T-cell (primary cell): ENCODE measurements around the gene RIOK1. TPM values are rescaled to one million over a fixed set of nuclear protein-coding genes. Genes with fewer than 3 reads are reported as not detected.

Experiments
- ATAC-seq, 4 experiments: fragments of 200-7000 bp in 3 of 4; fragments of 150-1000 bp in 1 of 4; cut with Tn5 transposase; replicated peaks in 1 of 4; 1 replicate in 3 of 4; 2 replicates in 1 of 4; pipeline ENCODE4 v1.10.0; 2021; ENCODE audit warnings: moderate library complexity in 3 of 4, mild to moderate bottlenecking in 2 of 4, moderate number of reproducible peaks in 1 of 4
- CTCF ChIA-PET, 2 donors: fragments of 300-600 bp; sonication (Branson Sonifier 250); formaldehyde crosslinking; loops; one replicate each; lab custom pipeline; 2022; ENCODE audit warnings: antibody characterized with exemption in 2 of 2; lab: Charles Lee
- POLR2A ChIA-PET, 2 donors: fragments of 300-600 bp; sonication (Branson Sonifier 250); formaldehyde crosslinking; loops; one replicate each; lab custom pipeline; 2022; ENCODE audit warnings: antibody characterized with exemption in 2 of 2; lab: Charles Lee
- DNase-seq, 35 experiments: peaks; one replicate each; pipeline versions ENCODE4 v3.0.0 to v3.0.0-alpha.2; 2013 to 2023
- H3K27ac ChIP-seq: one replicate; pipeline ENCODE4 v1.5.1; 2013; ENCODE audit warnings: low read length
- H3K27me3 ChIP-seq, 2 experiments: replicated peaks in 1 of 2; 1 replicate in 1 of 2; 2 replicates in 1 of 2; pipeline versions ENCODE4 v1.6.1 to v1.7.0; 2013; ENCODE audit warnings: low read length in 1 of 2, mixed read lengths in 1 of 2; ENCODE audit not compliant: control insufficient read depth in 2 of 2, insufficient read depth in 2 of 2; ENCODE audit errors: extremely low read depth in 1 of 2
- H3K36me3 ChIP-seq, 2 donors: 1 replicate in 1 of 2; 2 replicates in 1 of 2; pipeline versions ENCODE4 v1.6.1 to v1.7.0; 2013; ENCODE audit warnings: low read length in 1 of 2; ENCODE audit not compliant: control insufficient read depth in 2 of 2, insufficient read depth in 1 of 2; ENCODE audit errors: extremely low read depth in 1 of 2
- H3K4me1 ChIP-seq, 2 experiments: 1 replicate in 1 of 2; 2 replicates in 1 of 2; pipeline versions ENCODE4 v1.6.1 to v1.7.0; 2013; ENCODE audit warnings: low read length in 2 of 2, mixed read lengths in 1 of 2; ENCODE audit not compliant: insufficient read depth in 2 of 2, control insufficient read depth in 1 of 2; ENCODE audit errors: extremely low read depth in 1 of 2
- H3K4me3 ChIP-seq, 2 donors: 1 replicate in 1 of 2; 2 replicates in 1 of 2; pipeline versions ENCODE4 v1.5.1 to v1.7.0; 2013; ENCODE audit warnings: mild to moderate bottlenecking in 2 of 2, low read length in 1 of 2, moderate library complexity in 1 of 2; ENCODE audit not compliant: control insufficient read depth in 1 of 2; ENCODE audit errors: extremely low read depth in 1 of 2
- H3K9me3 ChIP-seq: 2 replicates; pipeline ENCODE4 v1.7.0; 2013
- H3K27ac Mint-ChIP-seq, 2 donors: one replicate each; pipeline ENCODE4 v1.8.0; 2020 to 2021; ENCODE audit warnings: mild to moderate bottlenecking in 2 of 2, mixed read lengths in 2 of 2
- H3K27me3 Mint-ChIP-seq, 2 donors: one replicate each; pipeline ENCODE4 v1.8.0; 2021 to 2022; ENCODE audit warnings: mixed read lengths in 2 of 2
- H3K36me3 Mint-ChIP-seq: one replicate; pipeline ENCODE4 v1.8.0; 2021; ENCODE audit warnings: mixed read lengths
- H3K4me1 Mint-ChIP-seq, 3 donors: one replicate each; pipeline ENCODE4 v1.8.0; 2020 to 2022; ENCODE audit warnings: mixed read lengths in 3 of 3, mild to moderate bottlenecking in 1 of 3
- H3K4me3 Mint-ChIP-seq, 3 donors: one replicate each; pipeline ENCODE4 v1.8.0; 2020 to 2022; ENCODE audit warnings: mild to moderate bottlenecking in 3 of 3, mixed read lengths in 3 of 3, moderate library complexity in 3 of 3
- H3K9me3 Mint-ChIP-seq, 3 donors: one replicate each; pipeline ENCODE4 v1.8.0; 2020 to 2022; ENCODE audit warnings: mixed read lengths in 3 of 3
- WGBS: methylation state at CpG from one replicate; pipeline ENCODE4 v1.1.5; 2013; ENCODE audit warnings: missing lambda C conversion rate; ENCODE audit not compliant: insufficient coverage; 5-methylcytosine and 5-hydroxymethylcytosine counted together
- total RNA-seq, 35 experiments: library from RNA in 6 of 35; stranded (reverse) in 6 of 35; fragments of 120-200 nt in 1 of 35; gene quantifications; one replicate each; pipeline versions ENCODE4 v1.2.1 to v1.2.4 and lab custom pipeline; 2013 to 2026

Gene RIOK1
- total RNA-seq, 5 donors from 2014 or later (not counting 1 experiment from before 2014, with no cell fraction given) = 27.4 to 42.9 (median 34.6) TPM

- Histone ChIP-seq H3K9me3 (no peaks in the 10 kb centered on the region), H3K4me3 (no peak overlapping the region), H3K27ac (no peak overlapping the region), H3K27me3 (no peaks in the 10 kb centered on the region), H3K4me1 (no peaks in the 10 kb centered on the region), H3K36me3 (peaks cover 8 to 77% of the 10 kb centered on the region in 2 donors)
- DNase-seq (no peak), ATAC-seq (no peak)
- Mint-ChIP-seq H3K4me3 (no peak overlapping the region), H3K27me3 (no peaks in the 10 kb centered on the region), H3K4me1 (no peaks in the 10 kb centered on the region), H3K9me3 (no peaks in the 10 kb centered on the region), H3K36me3 (peaks cover 58% of the 10 kb centered on the region), H3K27ac (no peak overlapping the region)
- ChIA-PET CTCF (interaction anchor here (0.6 to 0.7 kb wide), 2 partner anchors 10 to 575 kb away, joined by 4 read pairs; no protein-coding TSS in a partner anchor), POLR2A (interaction anchor here (0.6 to 0.7 kb wide), 3 partner anchors 30 to 1506 kb away, joined by 3 to 8 read pairs (median 3); no protein-coding TSS in a partner anchor)
- WGBS = no CpG with 5 or more reads among the region's 3 CpGs
Observed at GRCh38 chr6:7401075-7401474, 11.5 kb downstream of the RIOK1 start.

- Mint-ChIP-seq H3K27me3 (no peaks in the 10 kb centered on the region), H3K4me1 (no peaks in the 10 kb centered on the region), H3K9me3 (no peaks in the 10 kb centered on the region), H3K4me3 (no peak overlapping the region), H3K27ac (no peak overlapping the region), H3K36me3 (peaks cover 67% of the 10 kb centered on the region)
- WGBS = no CpG with 5 or more reads among the region's 1 CpG
- CTCF ChIA-PET = no interaction called here
- ATAC-seq = no peak
- no peak for DNase-seq
- POLR2A ChIA-PET = interaction anchor here in 1 of 2 donors (0.6 kb wide), 1 partner anchor 11 kb away, joined by 10 read pairs; no protein-coding TSS in a partner anchor
- Histone ChIP-seq H3K36me3 (peaks cover 11 to 83% of the 10 kb centered on the region in 2 donors), H3K27ac (no peak overlapping the region), H3K27me3 (no peaks in the 10 kb centered on the region), H3K4me1 (no peaks in the 10 kb centered on the region), H3K9me3 (no peaks in the 10 kb centered on the region), H3K4me3 (no peak overlapping the region)
Observed at GRCh38 chr6:7402716-7403115, 13.1 kb downstream of the RIOK1 start.

GRCh38 chr6:7404546-7404945 lies 14.9 kb downstream of the RIOK1 start:
- no peaks in the 10 kb centered on the region for H3K4me1 ChIP-seq
- no peak overlapping the region for H3K27ac ChIP-seq
- H3K27me3 ChIP-seq = no peaks in the 10 kb centered on the region
- H3K4me3 ChIP-seq = no peak overlapping the region
- Mint-ChIP-seq H3K4me1 (no peaks in the 10 kb centered on the region), H3K36me3 (peaks cover 62% of the 10 kb centered on the region), H3K4me3 (no peak overlapping the region), H3K27me3 (no peaks in the 10 kb centered on the region), H3K27ac (no peak overlapping the region), H3K9me3 (no peaks in the 10 kb centered on the region)
- WGBS = no CpG with 5 or more reads among the region's 5 CpGs
- DNase-seq (no peak), ATAC-seq (no peak)
- ChIA-PET POLR2A (no interaction called here), CTCF (no interaction called here)
- no peaks in the 10 kb centered on the region for H3K9me3 ChIP-seq
- H3K36me3 ChIP-seq = peaks cover 16 to 88% of the 10 kb centered on the region in 2 donors

- H3K27me3 ChIP-seq = no peaks in the 10 kb centered on the region
- H3K36me3 ChIP-seq = peaks cover 16 to 96% of the 10 kb centered on the region in 2 donors
- WGBS = 100% methylated on average over 3 of the region's 9 CpGs
- H3K36me3 Mint-ChIP-seq = peaks cover 67% of the 10 kb centered on the region
- H3K9me3 ChIP-seq = no peaks in the 10 kb centered on the region
- H3K4me3 Mint-ChIP-seq = no peak overlapping the region
- H3K27ac ChIP-seq = no peak overlapping the region
- H3K4me1 Mint-ChIP-seq = no peaks in the 10 kb centered on the region
- no peak overlapping the region for H3K4me3 ChIP-seq
- ATAC-seq (no peak), DNase-seq (no peak)
- no peak overlapping the region for H3K27ac Mint-ChIP-seq
- H3K9me3 Mint-ChIP-seq = no peaks in the 10 kb centered on the region
- ChIA-PET CTCF (no interaction called here), POLR2A (no interaction called here)
- no peaks in the 10 kb centered on the region for H3K27me3 Mint-ChIP-seq
- no peaks in the 10 kb centered on the region for H3K4me1 ChIP-seq
Observed at GRCh38 chr6:7406743-7407142, 17.1 kb downstream of the RIOK1 start.

DNA sequence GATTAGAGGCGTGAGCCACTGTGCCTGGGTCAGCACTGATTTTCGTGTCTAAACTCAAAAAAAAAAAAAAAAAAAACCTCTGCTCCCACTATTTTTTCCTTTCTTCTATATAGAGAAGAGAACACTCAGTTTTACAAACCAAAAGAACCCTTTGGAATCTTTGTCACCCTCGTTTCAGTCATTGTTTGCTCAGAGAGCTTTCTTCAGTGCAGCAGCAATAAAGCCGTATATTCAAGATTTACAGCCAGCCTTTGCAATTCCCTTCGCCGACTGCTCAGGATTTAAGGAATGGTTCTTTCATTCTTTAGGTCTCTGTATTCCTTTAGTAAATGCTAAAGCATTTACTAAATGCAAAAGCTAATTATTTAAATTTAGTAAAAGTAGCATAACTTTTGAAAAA lies 20.1 kb downstream of the RIOK1 start:
- Histone ChIP-seq H3K4me3 (no peak overlapping the region), H3K9me3 (no peaks in the 10 kb centered on the region), H3K27me3 (no peaks in the 10 kb centered on the region), H3K36me3 (peaks cover 17 to 84% of the 10 kb centered on the region in 2 donors), H3K27ac (no peak overlapping the region), H3K4me1 (no peaks in the 10 kb centered on the region)
- Mint-ChIP-seq H3K36me3 (peaks cover 64% of the 10 kb centered on the region), H3K4me3 (no peak overlapping the region), H3K27me3 (no peaks in the 10 kb centered on the region), H3K4me1 (no peaks in the 10 kb centered on the region), H3K9me3 (no peaks in the 10 kb centered on the region), H3K27ac (no peak overlapping the region)
- DNase-seq (no peak), ATAC-seq (no peak)
- WGBS = no CpG with 5 or more reads among the region's 6 CpGs
- ChIA-PET POLR2A (no interaction called here), CTCF (interaction anchor here in 1 of 2 donors (0.5 kb wide), 1 partner anchor 151 kb away, joined by 3 read pairs; no protein-coding TSS in a partner anchor)

- ATAC-seq (no peak), DNase-seq (no peak)
- peaks cover 63% of the 10 kb centered on the region for H3K36me3 Mint-ChIP-seq
- WGBS = no CpG with 5 or more reads among the region's 4 CpGs
- H3K27ac ChIP-seq = no peak overlapping the region
- H3K27me3 Mint-ChIP-seq = no peaks in the 10 kb centered on the region
- ChIA-PET CTCF (no interaction called here), POLR2A (no interaction called here)
- no peak overlapping the region for H3K27ac Mint-ChIP-seq
- H3K36me3 ChIP-seq = peaks cover 18 to 84% of the 10 kb centered on the region in 2 donors
- H3K4me1 Mint-ChIP-seq = no peaks in the 10 kb centered on the region
- H3K9me3 ChIP-seq = no peaks in the 10 kb centered on the region
- no peaks in the 10 kb centered on the region for H3K4me1 ChIP-seq
- H3K4me3 Mint-ChIP-seq = no peak overlapping the region
- no peaks in the 10 kb centered on the region for H3K27me3 ChIP-seq
- H3K9me3 Mint-ChIP-seq = no peaks in the 10 kb centered on the region
- no peak overlapping the region for H3K4me3 ChIP-seq
Observed at GRCh38 chr6:7410851-7411250, 21.2 kb downstream of the RIOK1 start.

GRCh38 chr6:7411328-7411727 lies 21.7 kb downstream of the RIOK1 start:
- Mint-ChIP-seq H3K27me3 (no peaks in the 10 kb centered on the region), H3K36me3 (peaks cover 60% of the 10 kb centered on the region), H3K4me1 (no peaks in the 10 kb centered on the region), H3K27ac (no peak overlapping the region), H3K4me3 (no peak overlapping the region), H3K9me3 (no peaks in the 10 kb centered on the region)
- Histone ChIP-seq H3K9me3 (no peaks in the 10 kb centered on the region), H3K4me1 (no peaks in the 10 kb centered on the region), H3K36me3 (peaks cover 18 to 83% of the 10 kb centered on the region in 2 donors), H3K27ac (no peak overlapping the region), H3K4me3 (no peak overlapping the region), H3K27me3 (no peaks in the 10 kb centered on the region)
- ChIA-PET CTCF (no interaction called here), POLR2A (no interaction called here)
- no peak for ATAC-seq
- WGBS = 100% methylated on average over 1 of the region's 2 CpGs
- no peak for DNase-seq
